HepG2 (cell line): ENCODE data around the gene STUB1. TPM values are rescaled to one million over a fixed set of nuclear protein-coding genes. Genes with fewer than 3 reads are reported as not detected.
A peak's percentile ranks its signal among the peaks of the same experiment; 100 is the strongest.

Experiments
- ARHGAP35 ChIP-seq: sonication (generic); formaldehyde crosslinking; IDR thresholded peaks from 2 replicates; pipeline ENCODE4 v1.9.0; 2022; ENCODE audit warnings: mild to moderate bottlenecking, inconsistent platforms, moderate library complexity, missing genetic modification reagents, borderline replicate concordance
- ATF2 ChIP-seq: sonication (generic); formaldehyde crosslinking; IDR thresholded peaks from 2 replicates; pipeline ENCODE4 v1.4.0; 2020; ENCODE audit warnings: missing genetic modification reagents
- DDIT3 ChIP-seq: sonication (generic); formaldehyde crosslinking; IDR thresholded peaks from 2 replicates; pipeline ENCODE4 v1.4.0; 2020; ENCODE audit warnings: mild to moderate bottlenecking, missing genetic modification reagents
- GATAD1 ChIP-seq: IDR thresholded peaks from 2 replicates; pipeline ENCODE4 v1.6.1; 2016; ENCODE audit warnings: missing genetic modification reagents, missing compliant biosample characterization
- MTA1 ChIP-seq: sonication (generic); formaldehyde crosslinking; IDR thresholded peaks from 2 replicates; pipeline ENCODE4 v1.4.0; 2020; ENCODE audit warnings: missing genetic modification reagents, mild to moderate bottlenecking, borderline replicate concordance
- NCOR1 ChIP-seq: fragments of 200-600 bp; sonication (generic); IDR thresholded peaks from 2 replicates; pipeline ENCODE4 v1.7.0; 2017; ENCODE audit warnings: antibody characterized with exemption, low read length, borderline replicate concordance
- NFE2 ChIP-seq: sonication (generic); formaldehyde crosslinking; IDR thresholded peaks from 2 replicates; pipeline ENCODE4 v1.4.0; 2020; ENCODE audit warnings: missing genetic modification reagents
- NONO ChIP-seq, 2 experiments: fragments of 450-650 bp in 1 of 2; sonication (generic) in 1 of 2; formaldehyde crosslinking in 1 of 2; IDR thresholded peaks in 1 of 2; conservative IDR thresholded peaks in 1 of 2; 2 replicates each; pipeline versions ENCODE4 v1.6.1 to v1.8.0; 2017 to 2022; ENCODE audit warnings: mild to moderate bottlenecking in 1 of 2, missing genetic modification reagents in 1 of 2, moderate library complexity in 1 of 2
- RAD21 ChIP-seq: fragments of 450-650 bp; formaldehyde crosslinking; IDR thresholded peaks from 2 replicates; pipeline ENCODE4 v1.5.0; 2020; ENCODE audit warnings: mild to moderate bottlenecking
- SATB2 ChIP-seq: sonication (generic); formaldehyde crosslinking; IDR thresholded peaks from 2 replicates; pipeline ENCODE4 v1.5.0; 2020; ENCODE audit warnings: missing genetic modification reagents
- TARDBP ChIP-seq: sonication (generic); formaldehyde crosslinking; IDR thresholded peaks from 2 replicates; pipeline ENCODE4 v1.8.0; 2022; ENCODE audit warnings: mild to moderate bottlenecking, missing genetic modification reagents
- TGIF2 ChIP-seq: IDR thresholded peaks from 2 replicates; pipeline ENCODE4 v1.6.1; 2016; ENCODE audit warnings: control low read depth, missing compliant biosample characterization
- THAP7 ChIP-seq: sonication (generic); formaldehyde crosslinking; IDR thresholded peaks from 2 replicates; pipeline ENCODE4 v1.8.1; 2023; ENCODE audit warnings: mild to moderate bottlenecking, missing genetic modification reagents
- YEATS4 ChIP-seq: sonication (generic); formaldehyde crosslinking; IDR thresholded peaks from 2 replicates; pipeline ENCODE4 v1.4.0; 2020; ENCODE audit warnings: missing genetic modification reagents, borderline replicate concordance
- ZFP82 ChIP-seq: sonication (generic); formaldehyde crosslinking; IDR thresholded peaks from 2 replicates; pipeline ENCODE4 v1.5.1; 2020; ENCODE audit warnings: mild to moderate bottlenecking, missing genetic modification reagents, borderline replicate concordance
- ZNF256 ChIP-seq: sonication (generic); formaldehyde crosslinking; conservative IDR thresholded peaks from 2 replicates; pipeline ENCODE4 v1.4.0; 2020; ENCODE audit warnings: missing genetic modification reagents
- ZNF432 ChIP-seq: sonication (generic); formaldehyde crosslinking; IDR thresholded peaks from 2 replicates; pipeline ENCODE4 v1.5.0; 2020; ENCODE audit warnings: missing genetic modification reagents, mild to moderate bottlenecking, borderline replicate concordance
- ZNF446 ChIP-seq: sonication (generic); formaldehyde crosslinking; IDR thresholded peaks from 2 replicates; pipeline ENCODE4 v1.5.0; 2020; ENCODE audit warnings: mild to moderate bottlenecking, missing genetic modification reagents
- ZNF567 ChIP-seq: sonication (generic); formaldehyde crosslinking; IDR thresholded peaks from 2 replicates; pipeline ENCODE4 v1.8.1; 2023; ENCODE audit warnings: mild to moderate bottlenecking, missing genetic modification reagents, borderline replicate concordance
- ZNF570 ChIP-seq: sonication (generic); formaldehyde crosslinking; IDR thresholded peaks from 2 replicates; pipeline ENCODE4 v1.4.0; 2020; ENCODE audit warnings: mild to moderate bottlenecking, missing genetic modification reagents, borderline replicate concordance
- ZNF660 ChIP-seq: sonication (generic); formaldehyde crosslinking; IDR thresholded peaks from 2 replicates; pipeline ENCODE4 v1.5.1; 2020; ENCODE audit warnings: mild to moderate bottlenecking, low read depth, missing genetic modification reagents, borderline replicate concordance
- ZNF772 ChIP-seq: sonication (generic); formaldehyde crosslinking; IDR thresholded peaks from 2 replicates; pipeline ENCODE4 v1.5.0; 2020; ENCODE audit warnings: mild to moderate bottlenecking, missing genetic modification reagents
- ZNF773 ChIP-seq: sonication (generic); formaldehyde crosslinking; IDR thresholded peaks from 2 replicates; pipeline ENCODE4 v1.4.0; 2020; ENCODE audit warnings: missing genetic modification reagents, borderline replicate concordance
- ZNF891 ChIP-seq: sonication (generic); formaldehyde crosslinking; IDR thresholded peaks from 2 replicates; pipeline ENCODE4 v1.5.0; 2020; ENCODE audit warnings: mild to moderate bottlenecking, missing genetic modification reagents
- ZSCAN31 ChIP-seq: sonication (generic); formaldehyde crosslinking; IDR thresholded peaks from 2 replicates; pipeline ENCODE4 v1.5.0; 2020; ENCODE audit warnings: low read depth, mild to moderate bottlenecking, missing genetic modification reagents
- polyA plus RNA-seq, 8 experiments: library from polyadenylated mRNA; depleted of rRNA in 3 of 8; stranded (reverse) in 7 of 8; unstranded in 1 of 8; fragments of >200 nt; fragmentation: Illumina TruSeq in 4 of 8; extraction: Trizol in 4 of 8; gene quantifications; 2 replicates each; pipeline versions ENCODE4 v1.2.1 to v1.2.3, GENCODE V29; 2011 to 2016; ENCODE audit warnings: low read depth in 4 of 8, missing spikeins in 1 of 8, mixed read lengths in 1 of 8; ENCODE audit not compliant: insufficient read depth in 1 of 8
- total RNA-seq, 5 experiments: library from RNA; depleted of rRNA; stranded (reverse); fragments of >200 nt; fragmentation: Illumina TruSeq; extraction: Trizol; gene quantifications; 2 replicates each; pipeline ENCODE4 v1.2.3, GENCODE V29; 2016; ENCODE audit warnings: low read depth in 1 of 5

Gene STUB1
- total and polyA plus RNA-seq, 2 of the 13 experiments (the other 11 are each of a cell fraction or from before 2014, with no cell fraction given): 52.9 to 78.2 TPM

- TF ChIP-seq TGIF2 (CRISPR knock-in tag) (0 out of 2 replicates have a peak, but pooled peaks have one; percentile 24), ZNF891 (CRISPR knock-in tag) (0 out of 2 replicates have a peak, but pooled peaks have one; percentile 37), YEATS4 (CRISPR knock-in tag) (peak; percentile 31; the same call in 1 of the 2 replicates), SATB2 (CRISPR knock-in tag) (no peak), ZNF660 (CRISPR knock-in tag) (no peak), NFE2 (CRISPR knock-in tag) (no peak), ZSCAN31 (CRISPR knock-in tag) (0 out of 2 replicates have a peak, but pooled peaks have one; percentile 24), ZNF446 (peak; percentile 75; the same call in 1 of the 2 replicates), ZNF772 (no peak), DDIT3 (CRISPR knock-in tag) (no peak), NCOR1 (no peak), GATAD1 (CRISPR knock-in tag) (no peak), TARDBP (CRISPR knock-in tag) (0 out of 2 replicates have a peak, but pooled peaks have one; percentile 28), ZFP82 (no peak), ZNF256 (CRISPR knock-in tag) (no peak), MTA1 (peak; percentile 9; the same call in 1 of the 2 replicates), ZNF570 (no peak), ZNF773 (no peak), NONO (IDR thresholded peaks at IDR 0.05) (no peak), NONO (CRISPR knock-in tag; conservative IDR thresholded peaks at IDR 0.05) (0 out of 2 replicates have a peak, but pooled peaks have one; percentile 14), THAP7 (CRISPR knock-in tag) (peak; percentile 31), ARHGAP35 (CRISPR knock-in tag) (no peak), ZNF567 (CRISPR knock-in tag) (no peak), ATF2 (CRISPR knock-in tag) (0 out of 2 replicates have a peak, but pooled peaks have one; percentile 11), RAD21 (CRISPR knock-in tag) (peak; percentile 69), ZNF432 (CRISPR knock-in tag) (no peak)
Measured at GRCh38 chr16:715477-716199, 35.4 kb downstream of the STUB1 start (continued).
